ENCODE measurements around the gene TACC2.
"Not testable (repeated sequence)": the region's sequence is repeated elsewhere in the genome, so short reads cannot be mapped to it uniquely, and the experiment has no call there.

The TACC2 gene

GRCh38 chr10:122197611-122198222 lies 208.8 kb downstream of the TACC2 start:
- Histone ChIP-seq H3K4me3 (replicated peaks; ENCODE audit: low read depth, low read length) (no peak overlapping the region), H3K36me3 (ENCODE audit: control insufficient read depth, insufficient read depth, low read length) (no peaks in the 10 kb centered on the region), H3K27me3 (replicated peaks; ENCODE audit: control insufficient read depth, insufficient read depth, low read length) (no peaks in the 10 kb centered on the region; the same call in 1 of the 2 replicates)
- TF ChIP-seq CTCF (IDR thresholded peaks at IDR 0.05; ENCODE audit: insufficient read depth, low read length, poor library complexity, severe bottlenecking) = no peak
- DNase-seq (ENCODE audit: extremely low read depth, insufficient read length) = no peak

GRCh38 chr10:122198631-122199030 lies 209.7 kb downstream of the TACC2 start:
- no peak overlapping the region for H3K4me3 ChIP-seq (replicated peaks; ENCODE audit: low read depth, low read length)
- H3K36me3 ChIP-seq (ENCODE audit: control insufficient read depth, insufficient read depth, low read length) = no peaks in the 10 kb centered on the region
- no peak for TF ChIP-seq CTCF (IDR thresholded peaks at IDR 0.05; ENCODE audit: insufficient read depth, low read length, poor library complexity, severe bottlenecking)
- no peak for DNase-seq (ENCODE audit: extremely low read depth, insufficient read length)
- H3K27me3 ChIP-seq (replicated peaks; ENCODE audit: control insufficient read depth, insufficient read depth, low read length) = no peaks in the 10 kb centered on the region; the same call in 1 of the 2 replicates

- TF ChIP-seq CTCF (IDR thresholded peaks at IDR 0.05; ENCODE audit: insufficient read depth, low read length, poor library complexity, severe bottlenecking) = no peak
- no peak for DNase-seq (ENCODE audit: extremely low read depth, insufficient read length)
- H3K4me3 ChIP-seq (replicated peaks; ENCODE audit: low read depth, low read length) = no peak overlapping the region
- no peaks in the 10 kb centered on the region for H3K36me3 ChIP-seq (ENCODE audit: control insufficient read depth, insufficient read depth, low read length)
- no peaks in the 10 kb centered on the region; the same call in 1 of the 2 replicates for H3K27me3 ChIP-seq (replicated peaks; ENCODE audit: control insufficient read depth, insufficient read depth, low read length)
Measured at GRCh38 chr10:122199070-122199469, 210.1 kb downstream of the TACC2 start.

GRCh38 chr10:122199689-122200088 lies 210.7 kb downstream of the TACC2 start:
- TF ChIP-seq CTCF (IDR thresholded peaks at IDR 0.05; ENCODE audit: insufficient read depth, low read length, poor library complexity, severe bottlenecking) = no peak
- no peaks in the 10 kb centered on the region; the same call in 1 of the 2 replicates for H3K27me3 ChIP-seq (replicated peaks; ENCODE audit: control insufficient read depth, insufficient read depth, low read length)
- no peak for DNase-seq (ENCODE audit: extremely low read depth, insufficient read length)
- no peaks in the 10 kb centered on the region for H3K36me3 ChIP-seq (ENCODE audit: control insufficient read depth, insufficient read depth, low read length)
- no peak overlapping the region for H3K4me3 ChIP-seq (replicated peaks; ENCODE audit: low read depth, low read length)

GRCh38 chr10:122201401-122201800 lies 212.4 kb downstream of the TACC2 start:
- no peak for DNase-seq (ENCODE audit: extremely low read depth, insufficient read length)
- no peak overlapping the region for H3K4me3 ChIP-seq (replicated peaks; ENCODE audit: low read depth, low read length)

GRCh38 chr10:122203180-122203579 lies 214.2 kb downstream of the TACC2 start:
- H3K27me3 ChIP-seq (replicated peaks; ENCODE audit: control insufficient read depth, insufficient read depth, low read length); DNase-seq (ENCODE audit: extremely low read depth, insufficient read length); H3K4me3 ChIP-seq (replicated peaks; ENCODE audit: low read depth, low read length); H3K36me3 ChIP-seq (ENCODE audit: control insufficient read depth, insufficient read depth, low read length): not testable (repeated sequence)

More at GRCh38 chr10:122201401-122201800, 212.4 kb downstream of the TACC2 start:
- Histone ChIP-seq H3K36me3 (ENCODE audit: control insufficient read depth, insufficient read depth, low read length) (no peaks in the 10 kb centered on the region), H3K27me3 (replicated peaks; ENCODE audit: control insufficient read depth, insufficient read depth, low read length) (no peaks in the 10 kb centered on the region; the same call in 1 of the 2 replicates)
- no peak for TF ChIP-seq CTCF (IDR thresholded peaks at IDR 0.05; ENCODE audit: insufficient read depth, low read length, poor library complexity, severe bottlenecking)
